ENCODE results near the gene BIN1.

BIN1 gene

GRCh38 chr2:127047054-127047453 lies 59.9 kb downstream of the BIN1 start:
- H3F3A ChIP-seq (ENCODE audit: insufficient read depth, low read length), result no peaks in the 10 kb centered on the region
- H3K36me3 ChIP-seq (replicated peaks; ENCODE audit: insufficient read depth, low read length), result no peaks in the 10 kb centered on the region
- H2AFZ ChIP-seq (ENCODE audit: low read length), result no peak overlapping the region
- H3K9me2 ChIP-seq (replicated peaks; ENCODE audit: insufficient read depth, low read length), result no peaks in the 10 kb centered on the region
- H3K4me1 ChIP-seq (ENCODE audit: low read length), result no peaks in the 10 kb centered on the region
- no peaks in the 10 kb centered on the region for H3K9me3 ChIP-seq (replicated peaks; ENCODE audit: insufficient read depth, low read length)
- H3K9ac ChIP-seq (ENCODE audit: low read length), result no peak overlapping the region
- H3K27ac ChIP-seq (ENCODE audit: low read length), result no peak overlapping the region
- H3K79me2 ChIP-seq (ENCODE audit: low read length), result no peaks in the 10 kb centered on the region
- no peak for DNase-seq
- no peak overlapping the region for H3K4me2 ChIP-seq (ENCODE audit: low read depth, low read length)
- no peak for TF ChIP-seq EZH2phosphoT487 (IDR thresholded peaks at IDR 0.05; ENCODE audit: low read length)
- no peak for TF ChIP-seq EZH2 (optimal IDR thresholded peaks at IDR 0.05; ENCODE audit: low read depth, low read length)
- H3K4me3 ChIP-seq (ENCODE audit: low read length), result no peak overlapping the region
- H3K27me3 ChIP-seq (replicated peaks; ENCODE audit: insufficient read depth, low read length), result no peaks in the 10 kb centered on the region
- no peaks in the 10 kb centered on the region for H4K20me1 ChIP-seq (ENCODE audit: insufficient read depth, low read length)

GRCh38 chr2:127046579-127046978 lies 60.4 kb downstream of the BIN1 start:
- Histone ChIP-seq H3K9me3 (replicated peaks; ENCODE audit: insufficient read depth, low read length) (no peaks in the 10 kb centered on the region), H3F3A (ENCODE audit: insufficient read depth, low read length) (no peaks in the 10 kb centered on the region), H2AFZ (ENCODE audit: low read length) (no peak overlapping the region), H3K4me2 (ENCODE audit: low read depth, low read length) (no peak overlapping the region), H3K9ac (ENCODE audit: low read length) (no peak overlapping the region), H3K9me2 (replicated peaks; ENCODE audit: insufficient read depth, low read length) (no peaks in the 10 kb centered on the region), H3K79me2 (ENCODE audit: low read length) (no peaks in the 10 kb centered on the region), H3K27me3 (replicated peaks; ENCODE audit: insufficient read depth, low read length) (no peaks in the 10 kb centered on the region), H4K20me1 (ENCODE audit: insufficient read depth, low read length) (no peaks in the 10 kb centered on the region), H3K27ac (ENCODE audit: low read length) (no peak overlapping the region), H3K4me1 (ENCODE audit: low read length) (no peaks in the 10 kb centered on the region), H3K36me3 (replicated peaks; ENCODE audit: insufficient read depth, low read length) (no peaks in the 10 kb centered on the region), H3K4me3 (ENCODE audit: low read length) (no peak overlapping the region)
- TF ChIP-seq EZH2 (optimal IDR thresholded peaks at IDR 0.05; ENCODE audit: low read depth, low read length) (no peak), EZH2phosphoT487 (IDR thresholded peaks at IDR 0.05; ENCODE audit: low read length) (no peak), CTCF (IDR thresholded peaks at IDR 0.05; ENCODE audit: low read length) (no peak)
- no peak for DNase-seq

GRCh38 chr2:127045792-127046501 lies 61.0 kb downstream of the BIN1 start:
- H3K4me2 ChIP-seq (ENCODE audit: low read depth, low read length), result no peak overlapping the region
- H3K9me3 ChIP-seq (replicated peaks; ENCODE audit: insufficient read depth, low read length), result no peaks in the 10 kb centered on the region
- no peaks in the 10 kb centered on the region for H3K27me3 ChIP-seq (replicated peaks; ENCODE audit: insufficient read depth, low read length)
- no peak for DNase-seq
- H3K9me2 ChIP-seq (replicated peaks; ENCODE audit: insufficient read depth, low read length), result no peaks in the 10 kb centered on the region
- TF ChIP-seq EZH2phosphoT487 (IDR thresholded peaks at IDR 0.05; ENCODE audit: low read length), result no peak
- TF ChIP-seq CTCF (IDR thresholded peaks at IDR 0.05; ENCODE audit: low read length), result no peak
- no peak for TF ChIP-seq EZH2 (optimal IDR thresholded peaks at IDR 0.05; ENCODE audit: low read depth, low read length)
- H3K4me3 ChIP-seq (ENCODE audit: low read length), result no peak overlapping the region
- H3F3A ChIP-seq (ENCODE audit: insufficient read depth, low read length), result no peaks in the 10 kb centered on the region
- no peaks in the 10 kb centered on the region for H3K4me1 ChIP-seq (ENCODE audit: low read length)
- H4K20me1 ChIP-seq (ENCODE audit: insufficient read depth, low read length), result no peaks in the 10 kb centered on the region
- no peak overlapping the region for H3K9ac ChIP-seq (ENCODE audit: low read length)
- H2AFZ ChIP-seq (ENCODE audit: low read length), result no peak overlapping the region
- no peak overlapping the region for H3K27ac ChIP-seq (ENCODE audit: low read length)
- H3K79me2 ChIP-seq (ENCODE audit: low read length), result no peaks in the 10 kb centered on the region
- no peaks in the 10 kb centered on the region for H3K36me3 ChIP-seq (replicated peaks; ENCODE audit: insufficient read depth, low read length)

DNA sequence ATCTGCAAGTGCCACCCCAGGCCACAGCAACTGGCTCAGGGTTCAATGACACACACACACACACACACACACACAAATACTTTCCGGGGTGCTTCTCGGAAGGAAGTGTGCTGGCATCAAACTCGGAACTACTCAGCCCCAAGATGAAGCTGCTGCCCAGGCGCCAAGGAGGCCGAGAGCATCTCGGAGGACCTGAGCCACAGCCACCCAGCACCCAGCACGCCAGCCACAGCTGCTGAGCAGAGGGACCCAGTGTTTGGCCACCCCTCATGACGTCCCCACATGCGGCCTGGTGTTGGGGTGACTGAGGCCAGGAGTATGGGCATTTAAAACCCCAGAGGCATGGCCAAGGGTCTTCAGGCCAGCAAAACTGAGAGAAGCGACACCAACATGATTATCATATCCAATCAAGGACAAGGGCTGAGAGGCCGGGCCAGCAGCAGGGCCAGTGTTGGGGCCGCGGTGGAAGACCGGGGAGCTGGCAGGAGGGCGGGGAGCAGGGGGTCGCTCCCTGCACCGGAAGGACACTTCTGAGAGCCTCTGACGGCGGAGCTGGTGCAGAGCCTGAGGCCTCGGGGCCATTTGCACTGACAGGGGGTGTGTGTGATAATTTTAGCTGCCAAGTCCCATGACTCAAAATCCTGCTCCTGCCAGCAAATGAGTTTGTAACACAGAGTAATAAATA lies 61.8 kb downstream of the BIN1 start:
- Histone ChIP-seq H3K79me2 (ENCODE audit: low read length) (no peaks in the 10 kb centered on the region), H3K9me3 (replicated peaks; ENCODE audit: insufficient read depth, low read length) (no peaks in the 10 kb centered on the region), H3F3A (ENCODE audit: insufficient read depth, low read length) (no peaks in the 10 kb centered on the region), H2AFZ (ENCODE audit: low read length) (no peak overlapping the region), H3K9me2 (replicated peaks; ENCODE audit: insufficient read depth, low read length) (no peaks in the 10 kb centered on the region), H3K36me3 (replicated peaks; ENCODE audit: insufficient read depth, low read length) (no peaks in the 10 kb centered on the region), H3K4me3 (ENCODE audit: low read length) (no peak overlapping the region), H3K4me2 (ENCODE audit: low read depth, low read length) (no peak overlapping the region), H3K27ac (ENCODE audit: low read length) (no peak overlapping the region), H3K9ac (ENCODE audit: low read length) (no peak overlapping the region), H3K4me1 (ENCODE audit: low read length) (no peaks in the 10 kb centered on the region), H3K27me3 (replicated peaks; ENCODE audit: insufficient read depth, low read length) (no peaks in the 10 kb centered on the region), H4K20me1 (ENCODE audit: insufficient read depth, low read length) (no peaks in the 10 kb centered on the region)
- no peak for DNase-seq
- TF ChIP-seq EZH2 (optimal IDR thresholded peaks at IDR 0.05; ENCODE audit: low read depth, low read length), result no peak
- no peak for TF ChIP-seq EZH2phosphoT487 (IDR thresholded peaks at IDR 0.05; ENCODE audit: low read length)
- TF ChIP-seq CTCF (IDR thresholded peaks at IDR 0.05; ENCODE audit: low read length), result no peak
